Keratinocyte (primary cell): Measurements from ENCODE around the gene RGS1. TPM values are rescaled to one million over a fixed set of nuclear protein-coding genes. Genes with fewer than 3 reads are reported as not detected.

Source experiments
- DNase-seq: peaks from one replicate; pipeline ENCODE4 v3.0.0-alpha.2; 2011; ENCODE audit warnings: low read depth, missing footprints, low spot score
- FAIRE-seq: peaks from 2 replicates; lab custom pipeline; 2011; peaks lifted over from hg19 to GRCh38; lab: Jason Lieb, UNC
- H2AFZ ChIP-seq: 2 replicates; pipeline ENCODE4 v1.6.0; 2012; ENCODE audit warnings: low read length, control low read depth, inconsistent platforms; ENCODE audit not compliant: control insufficient read depth
- H3K27ac ChIP-seq: 2 replicates; pipeline ENCODE4 v1.5.1; 2011; ENCODE audit warnings: low read length; ENCODE audit not compliant: control insufficient read depth, insufficient read depth
- H3K27me3 ChIP-seq: 3 replicates; pipeline ENCODE4 v1.6.0; 2011; ENCODE audit warnings: low read length; ENCODE audit not compliant: control insufficient read depth, insufficient read depth; ENCODE audit errors: extremely low read depth
- H3K36me3 ChIP-seq, 2 experiments: 2 replicates in 1 of 2; 3 replicates in 1 of 2; pipeline ENCODE4 v1.5.1; 2011; ENCODE audit warnings: low read length in 2 of 2, mild to moderate bottlenecking in 1 of 2; ENCODE audit not compliant: control insufficient read depth in 2 of 2, insufficient read depth in 2 of 2; ENCODE audit errors: extremely low read depth in 1 of 2
- H3K4me1 ChIP-seq: 3 replicates; pipeline ENCODE4 v1.5.1; 2011; ENCODE audit warnings: low read length; ENCODE audit not compliant: control insufficient read depth, insufficient read depth; ENCODE audit errors: extremely low read depth
- H3K4me2 ChIP-seq: 3 replicates; pipeline ENCODE4 v1.6.0; 2011; ENCODE audit warnings: low read depth, low read length; ENCODE audit not compliant: control insufficient read depth, insufficient read depth; ENCODE audit errors: extremely low read depth
- H3K4me3 ChIP-seq, 3 experiments: fragments of 200-600 bp in 1 of 3; sonication (generic) in 1 of 3; 2 replicates in 2 of 3; 3 replicates in 1 of 3; pipeline ENCODE4 v1.5.1; 2011 to 2016; ENCODE audit warnings: low read length in 3 of 3, mild to moderate bottlenecking in 3 of 3, control low read depth in 2 of 3, inconsistent platforms in 1 of 3, low read depth in 1 of 3, mixed read lengths in 1 of 3, mixed run types in 1 of 3, moderate library complexity in 1 of 3; ENCODE audit not compliant: control insufficient read depth in 2 of 3, insufficient read depth in 2 of 3; ENCODE audit errors: extremely low read depth in 1 of 3
- H3K79me2 ChIP-seq: 2 replicates; pipeline ENCODE4 v1.6.0; 2012; ENCODE audit warnings: low read length; ENCODE audit not compliant: control insufficient read depth, insufficient read depth
- H3K9ac ChIP-seq: 3 replicates; pipeline ENCODE4 v1.6.0; 2011; ENCODE audit warnings: low read length; ENCODE audit not compliant: control insufficient read depth, insufficient read depth; ENCODE audit errors: extremely low read depth
- H3K9me1 ChIP-seq: 3 replicates; pipeline ENCODE4 v1.6.0; 2011; ENCODE audit warnings: low read length; ENCODE audit not compliant: control insufficient read depth, insufficient read depth; ENCODE audit errors: extremely low read depth
- H3K9me3 ChIP-seq: 2 replicates; pipeline ENCODE4 v1.5.1; 2012; ENCODE audit warnings: low read depth, low read length; ENCODE audit not compliant: control insufficient read depth
- H4K20me1 ChIP-seq: 3 replicates; pipeline ENCODE4 v1.6.0; 2011; ENCODE audit warnings: low read length; ENCODE audit not compliant: control insufficient read depth, insufficient read depth; ENCODE audit errors: extremely low read depth
- EZH2 ChIP-seq: IDR thresholded peaks from one replicate; pipeline ENCODE4 v1.6.1; 2012; ENCODE audit warnings: inconsistent platforms, mild to moderate bottlenecking, low read length, moderate library complexity
- dilution Hi-C: fragments of 300-500 bp; cut with MboI; formaldehyde crosslinking; loops from one replicate; pipeline ENCODE4 v1.7.0; 2020; ENCODE audit warnings: low sequenced_read_pairs; ENCODE audit not compliant: extremely low pct_ligation_motif_present
- polyA plus RNA-seq, 5 experiments: library from polyadenylated mRNA; depleted of rRNA in 3 of 5; stranded (reverse) in 3 of 5; stranded (forward) in 1 of 5; unstranded in 1 of 5; fragments of >200 nt; gene quantifications; 1 replicate in 1 of 5; 2 replicates in 3 of 5; 3 replicates in 1 of 5; pipeline versions ENCODE4 v1.2.1 to v1.2.3, GENCODE V29; 2011 to 2012; ENCODE audit warnings: missing spikeins in 2 of 5, low read depth in 1 of 5, low replicate concordance in 1 of 5
- TF ChIP-seq, protein P1 (sequence below), 3 experiments: IDR thresholded peaks in 1 of 3; conservative IDR thresholded peaks in 1 of 3; optimal IDR thresholded peaks in 1 of 3; 2 replicates in 2 of 3; 3 replicates in 1 of 3; pipeline versions ENCODE3 to v1.5.1; 2011; ENCODE audit warnings: low read length in 3 of 3, mild to moderate bottlenecking in 3 of 3, moderate library complexity in 2 of 3, control low read depth in 1 of 3, inconsistent platforms in 1 of 3; ENCODE audit not compliant: insufficient read depth in 2 of 3; ENCODE audit errors: extremely low read depth in 1 of 3

Gene RGS1
- polyA plus RNA-seq, 1 donor (not counting 4 experiments of a cell fraction or from before 2014, with no cell fraction given): 0.05 TPM

DNA sequence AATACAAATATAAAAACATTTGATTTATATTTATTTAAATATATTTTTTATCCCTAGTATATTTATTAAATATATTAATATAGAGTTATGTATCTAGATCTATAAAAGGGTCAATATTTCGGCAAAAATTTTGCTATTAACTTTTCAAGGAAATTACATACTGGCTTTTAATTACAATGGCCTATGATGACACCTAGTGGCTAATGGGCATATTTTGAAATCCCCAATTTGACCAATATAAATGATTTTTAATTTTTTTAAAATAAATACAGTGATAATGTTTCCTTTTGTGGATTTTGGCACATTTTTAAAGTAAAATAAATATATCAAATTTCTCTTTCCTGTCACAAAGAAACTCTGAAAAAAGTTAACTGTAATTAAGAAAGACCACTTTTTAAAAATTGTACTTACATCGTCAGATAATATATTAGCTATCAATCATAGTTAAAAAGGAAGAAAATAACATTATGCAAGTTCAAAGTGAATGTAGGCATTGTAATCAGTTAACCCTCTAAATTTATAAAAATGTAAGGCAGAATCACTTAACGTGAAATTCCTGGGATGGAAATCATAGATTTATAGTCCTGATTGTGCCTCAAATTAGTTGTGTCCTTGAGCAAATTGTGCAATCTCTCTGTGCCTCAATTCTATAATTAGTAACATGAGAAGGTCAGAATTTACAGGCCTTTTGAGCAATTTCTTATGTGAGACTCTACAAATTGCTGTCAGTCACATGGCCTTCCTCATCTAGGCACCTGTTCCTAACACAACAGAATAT, 34.7 kb downstream of the RGS1 start:
- Histone ChIP-seq H3K79me2 (no peaks in the 10 kb centered on the region), H3K9me1 (no peaks in the 10 kb centered on the region), H3K4me1 (no peaks in the 10 kb centered on the region), H3K36me3 (no peaks in the 10 kb centered on the region), H2AFZ (no peak overlapping the region), H3K4me3 (no peak overlapping the region), H4K20me1 (no peaks in the 10 kb centered on the region), H3K27ac (no peak overlapping the region), H3K9ac (no peak overlapping the region), H3K4me2 (no peak overlapping the region), H3K9me3 (no peaks in the 10 kb centered on the region), H3K27me3 (no peaks in the 10 kb centered on the region)
- dilution Hi-C loops: no loop called here
- FAIRE-seq (no peak), DNase-seq (no peak)
- TF ChIP-seq EZH2: no peak
- TF ChIP-seq, protein P1, sequence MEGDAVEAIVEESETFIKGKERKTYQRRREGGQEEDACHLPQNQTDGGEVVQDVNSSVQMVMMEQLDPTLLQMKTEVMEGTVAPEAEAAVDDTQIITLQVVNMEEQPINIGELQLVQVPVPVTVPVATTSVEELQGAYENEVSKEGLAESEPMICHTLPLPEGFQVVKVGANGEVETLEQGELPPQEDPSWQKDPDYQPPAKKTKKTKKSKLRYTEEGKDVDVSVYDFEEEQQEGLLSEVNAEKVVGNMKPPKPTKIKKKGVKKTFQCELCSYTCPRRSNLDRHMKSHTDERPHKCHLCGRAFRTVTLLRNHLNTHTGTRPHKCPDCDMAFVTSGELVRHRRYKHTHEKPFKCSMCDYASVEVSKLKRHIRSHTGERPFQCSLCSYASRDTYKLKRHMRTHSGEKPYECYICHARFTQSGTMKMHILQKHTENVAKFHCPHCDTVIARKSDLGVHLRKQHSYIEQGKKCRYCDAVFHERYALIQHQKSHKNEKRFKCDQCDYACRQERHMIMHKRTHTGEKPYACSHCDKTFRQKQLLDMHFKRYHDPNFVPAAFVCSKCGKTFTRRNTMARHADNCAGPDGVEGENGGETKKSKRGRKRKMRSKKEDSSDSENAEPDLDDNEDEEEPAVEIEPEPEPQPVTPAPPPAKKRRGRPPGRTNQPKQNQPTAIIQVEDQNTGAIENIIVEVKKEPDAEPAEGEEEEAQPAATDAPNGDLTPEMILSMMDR (optimal IDR thresholded peaks at IDR 0.05 in 1 of 3, IDR thresholded peaks at IDR 0.05 in 1 of 3, conservative IDR thresholded peaks at IDR 0.05 in 1 of 3; ENCODE audit: extremely low read depth in 1 of 3, insufficient read depth in 2 of 3, low read length in 3 of 3): peak in 1 of 3 experiments; percentile 13

DNA sequence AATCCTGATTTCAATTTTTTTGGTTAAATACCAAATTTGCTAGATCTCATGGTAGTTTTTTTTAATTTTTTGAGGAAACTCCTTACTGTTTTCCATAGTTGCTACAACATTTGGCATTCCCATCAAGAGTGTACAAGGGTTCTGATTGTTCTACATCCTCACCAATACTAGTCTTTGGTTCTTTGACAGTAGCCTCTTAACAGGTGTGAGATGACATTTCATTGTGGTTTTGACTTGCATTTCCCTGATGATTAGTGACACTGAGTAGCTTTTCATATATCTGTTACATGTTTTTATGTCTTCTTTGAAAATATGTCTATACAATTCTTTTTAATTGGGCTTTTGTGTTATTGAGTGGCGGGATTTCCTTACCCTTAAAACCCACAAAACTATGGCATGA, 39.5 kb downstream of the RGS1 start:
- TF ChIP-seq, protein P1 (optimal IDR thresholded peaks at IDR 0.05 in 1 of 3, IDR thresholded peaks at IDR 0.05 in 1 of 3, conservative IDR thresholded peaks at IDR 0.05 in 1 of 3; ENCODE audit: extremely low read depth in 1 of 3, insufficient read depth in 2 of 3, low read length in 3 of 3): no peak
- TF ChIP-seq EZH2: no peak
- dilution Hi-C loops: no loop called here
- H3K9me1 ChIP-seq: no peaks in the 10 kb centered on the region
- H3K4me3 ChIP-seq: no peak overlapping the region
- DNase-seq: no peak
- H2AFZ ChIP-seq: no peak overlapping the region
- no peak overlapping the region for H3K9ac ChIP-seq
- no peaks in the 10 kb centered on the region for H4K20me1 ChIP-seq
- H3K27me3 ChIP-seq: no peaks in the 10 kb centered on the region
- H3K36me3 ChIP-seq: no peaks in the 10 kb centered on the region
- FAIRE-seq: no peak
- H3K9me3 ChIP-seq: no peaks in the 10 kb centered on the region
- no peak overlapping the region for H3K4me2 ChIP-seq
- no peaks in the 10 kb centered on the region for H3K79me2 ChIP-seq
- H3K4me1 ChIP-seq: no peaks in the 10 kb centered on the region
- no peak overlapping the region for H3K27ac ChIP-seq
